ENCODE data around the gene TMEM231.
"Not testable (repeated sequence)": the region's sequence is repeated elsewhere in the genome, so short reads cannot be mapped to it uniquely, and the experiment has no call there.

The TMEM231 gene

DNA sequence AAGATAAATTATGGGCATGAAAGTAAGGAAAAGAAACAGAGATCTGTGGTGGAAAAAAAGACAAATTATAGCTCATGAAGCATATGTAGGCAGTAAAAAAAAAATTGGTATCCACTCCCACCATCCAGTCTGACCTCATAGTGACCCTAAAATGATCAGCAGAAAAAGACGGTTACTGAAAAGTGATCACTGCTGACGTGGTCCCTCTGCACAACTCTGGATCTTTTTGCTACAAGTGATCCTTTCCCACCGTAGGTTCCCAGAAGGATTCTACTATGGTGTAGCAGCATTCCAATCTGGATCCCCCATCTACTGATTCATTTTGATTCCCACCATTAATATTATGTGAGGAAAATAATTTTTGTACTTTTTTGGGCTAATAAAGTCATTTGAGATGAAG is 49.9 kb downstream of the TMEM231 start:
- DNase-seq (ENCODE audit: low read depth): no peak
- H3K4me3 ChIP-seq (ENCODE audit: low read length): no peak overlapping the region
- TF ChIP-seq, protein P1, sequence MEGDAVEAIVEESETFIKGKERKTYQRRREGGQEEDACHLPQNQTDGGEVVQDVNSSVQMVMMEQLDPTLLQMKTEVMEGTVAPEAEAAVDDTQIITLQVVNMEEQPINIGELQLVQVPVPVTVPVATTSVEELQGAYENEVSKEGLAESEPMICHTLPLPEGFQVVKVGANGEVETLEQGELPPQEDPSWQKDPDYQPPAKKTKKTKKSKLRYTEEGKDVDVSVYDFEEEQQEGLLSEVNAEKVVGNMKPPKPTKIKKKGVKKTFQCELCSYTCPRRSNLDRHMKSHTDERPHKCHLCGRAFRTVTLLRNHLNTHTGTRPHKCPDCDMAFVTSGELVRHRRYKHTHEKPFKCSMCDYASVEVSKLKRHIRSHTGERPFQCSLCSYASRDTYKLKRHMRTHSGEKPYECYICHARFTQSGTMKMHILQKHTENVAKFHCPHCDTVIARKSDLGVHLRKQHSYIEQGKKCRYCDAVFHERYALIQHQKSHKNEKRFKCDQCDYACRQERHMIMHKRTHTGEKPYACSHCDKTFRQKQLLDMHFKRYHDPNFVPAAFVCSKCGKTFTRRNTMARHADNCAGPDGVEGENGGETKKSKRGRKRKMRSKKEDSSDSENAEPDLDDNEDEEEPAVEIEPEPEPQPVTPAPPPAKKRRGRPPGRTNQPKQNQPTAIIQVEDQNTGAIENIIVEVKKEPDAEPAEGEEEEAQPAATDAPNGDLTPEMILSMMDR (conservative IDR thresholded peaks at IDR 0.05; ENCODE audit: low read length): no peak

GRCh38 chr16:75503801-75504200 is 52.3 kb downstream of the TMEM231 start:
- H3K4me3 ChIP-seq (ENCODE audit: low read length): no peak overlapping the region
- no peak for DNase-seq (ENCODE audit: low read depth)
- TF ChIP-seq, protein P1 (conservative IDR thresholded peaks at IDR 0.05; ENCODE audit: low read length): no peak

- no peak for DNase-seq (ENCODE audit: low read depth)
- H3K4me3 ChIP-seq (ENCODE audit: low read length): no peak overlapping the region
- TF ChIP-seq, protein P1 (conservative IDR thresholded peaks at IDR 0.05; ENCODE audit: low read length): no peak
Observed at GRCh38 chr16:75502916-75503605, 53.0 kb downstream of the TMEM231 start.

DNA sequence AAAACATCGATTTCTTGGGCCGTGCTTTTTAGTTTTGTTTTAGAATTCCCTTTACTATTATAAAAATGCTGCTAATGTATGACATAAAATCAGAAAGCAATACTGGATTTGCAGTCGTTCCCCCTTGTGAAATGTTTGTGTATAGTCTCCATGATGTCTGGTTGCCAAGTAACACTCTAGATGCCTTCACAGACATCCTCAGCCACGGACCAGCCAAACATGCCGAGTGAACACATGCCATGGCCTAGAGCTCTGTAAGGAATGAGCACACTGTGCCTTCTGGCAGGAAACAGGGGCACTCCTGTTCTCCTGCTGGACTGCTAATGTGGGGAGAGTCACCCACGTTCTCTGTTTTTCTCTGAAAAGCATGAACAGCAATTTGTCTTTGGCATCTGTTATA is 54.2 kb downstream of the TMEM231 start:
- peak; percentile 78 for DNase-seq (ENCODE audit: low read depth)
- H3K4me3 ChIP-seq (ENCODE audit: low read length): not testable (repeated sequence)

DNA sequence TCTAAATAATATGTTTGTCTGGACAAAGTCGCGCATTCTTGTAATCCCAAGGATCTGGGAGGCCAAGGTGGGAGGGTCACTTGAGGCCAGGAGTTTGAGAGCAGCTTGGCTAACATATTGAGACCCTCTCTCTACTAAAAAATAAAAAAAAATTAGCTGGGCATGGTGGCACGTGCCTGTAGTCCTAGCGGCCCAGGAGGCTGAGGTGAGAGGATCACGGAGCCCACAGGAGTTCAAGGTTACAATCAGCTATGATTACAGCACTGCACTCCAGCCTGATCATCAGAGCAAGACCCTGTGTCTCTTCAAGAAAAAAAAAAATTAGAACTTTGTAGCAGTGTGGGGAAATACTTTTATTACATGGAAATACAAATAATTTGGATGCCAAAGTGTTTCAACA is 54.7 kb downstream of the TMEM231 start:
- no peak for DNase-seq (ENCODE audit: low read depth)
- H3K4me3 ChIP-seq (ENCODE audit: low read length): no peak overlapping the region
- TF ChIP-seq, protein P1 (conservative IDR thresholded peaks at IDR 0.05; ENCODE audit: low read length): no peak

DNA sequence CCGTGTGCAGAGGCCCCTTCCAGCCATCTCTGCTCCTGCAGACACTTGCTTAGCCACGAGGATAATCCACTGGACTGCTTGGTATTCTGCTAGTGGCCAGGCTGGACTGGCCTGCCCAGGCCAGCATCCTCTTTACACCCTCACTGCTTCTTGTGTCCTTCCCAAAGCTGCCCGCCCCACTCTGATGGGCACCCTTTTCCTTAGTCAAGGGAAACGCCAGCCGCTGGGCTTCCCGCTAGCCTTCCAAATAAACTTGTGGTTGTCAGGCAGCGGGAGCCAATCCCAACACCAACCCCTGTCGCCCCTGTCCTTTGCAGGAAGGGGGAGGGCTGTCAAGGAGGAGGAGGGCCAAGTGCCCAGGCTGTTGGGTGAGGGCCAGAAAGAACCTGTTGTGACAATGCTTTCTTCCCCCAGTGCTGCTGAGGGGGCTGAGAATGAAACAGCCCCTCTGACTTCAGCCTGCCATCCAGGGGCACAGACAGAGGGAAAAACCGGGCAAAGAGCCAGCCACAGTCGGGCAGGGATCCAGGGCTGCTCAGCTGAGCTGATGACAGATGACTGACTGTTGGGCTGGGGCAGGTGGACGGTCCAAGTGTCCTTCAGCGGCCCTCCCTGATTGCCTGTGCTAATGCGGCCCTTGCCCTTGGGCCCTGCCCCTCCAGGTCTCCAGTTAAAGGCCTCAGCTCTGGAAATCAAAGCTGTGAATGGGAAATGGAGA is 57.3 kb downstream of the TMEM231 start:
- H3K4me3 ChIP-seq (ENCODE audit: low read length); DNase-seq (ENCODE audit: low read depth): not testable (repeated sequence)

- DNase-seq (ENCODE audit: low read depth): no peak
Observed at GRCh38 chr16:75497558-75497957, 58.5 kb downstream of the TMEM231 start.

More at GRCh38 chr16:75497558-75497957, 58.5 kb downstream of the TMEM231 start:
- no peak overlapping the region for H3K4me3 ChIP-seq (ENCODE audit: low read length)
- TF ChIP-seq, protein P1 (conservative IDR thresholded peaks at IDR 0.05; ENCODE audit: low read length): no peak

All from AG10803 (cell line).